TTC549 (cell line): ENCODE data around the gene UBALD1.

Experiments
- FAIRE-seq: peaks from 2 replicates; lab custom pipeline; 2012; peaks lifted over from hg19 to GRCh38; lab: Jason Lieb, UNC

Gene UBALD1

DNA sequence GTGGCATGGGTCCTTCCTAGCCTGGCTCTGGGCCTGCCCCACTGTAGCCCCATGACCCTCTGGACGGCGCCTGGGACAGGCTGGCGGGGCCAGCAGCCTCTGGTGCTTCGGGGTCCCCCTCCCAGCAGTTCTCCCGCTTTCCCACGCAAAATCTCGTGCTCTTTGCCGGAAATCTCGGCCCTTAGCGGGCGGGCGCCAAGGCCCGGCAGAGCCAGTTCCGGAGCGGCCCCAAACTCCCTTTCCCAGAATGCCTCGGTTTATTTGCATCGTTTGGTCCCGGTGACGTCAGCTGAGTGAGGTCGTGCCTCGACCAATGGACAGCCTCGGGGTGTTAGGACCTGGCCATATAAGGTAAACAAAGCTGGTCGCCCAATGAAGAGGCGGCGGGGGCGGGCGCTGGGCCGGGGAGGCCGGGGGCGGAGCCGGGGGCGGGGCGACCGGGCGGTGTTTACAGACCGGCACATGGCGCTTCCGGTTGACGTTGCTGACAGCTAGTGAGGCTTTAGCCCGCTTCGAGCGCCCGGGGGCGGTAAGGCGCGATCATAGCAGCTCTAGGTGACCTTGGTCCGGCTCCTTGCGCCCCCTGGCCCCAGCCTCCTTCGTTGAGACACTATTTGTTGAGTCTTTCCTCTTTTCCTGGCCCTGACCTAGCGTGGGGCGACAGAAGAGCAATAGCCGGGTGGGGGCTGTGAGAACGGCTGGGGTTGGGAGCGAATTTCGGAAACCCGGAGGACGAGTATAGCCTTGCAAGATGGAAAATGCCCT, 1.5 kb upstream of the UBALD1 start:
- peak; percentile 86 for FAIRE-seq

DNA sequence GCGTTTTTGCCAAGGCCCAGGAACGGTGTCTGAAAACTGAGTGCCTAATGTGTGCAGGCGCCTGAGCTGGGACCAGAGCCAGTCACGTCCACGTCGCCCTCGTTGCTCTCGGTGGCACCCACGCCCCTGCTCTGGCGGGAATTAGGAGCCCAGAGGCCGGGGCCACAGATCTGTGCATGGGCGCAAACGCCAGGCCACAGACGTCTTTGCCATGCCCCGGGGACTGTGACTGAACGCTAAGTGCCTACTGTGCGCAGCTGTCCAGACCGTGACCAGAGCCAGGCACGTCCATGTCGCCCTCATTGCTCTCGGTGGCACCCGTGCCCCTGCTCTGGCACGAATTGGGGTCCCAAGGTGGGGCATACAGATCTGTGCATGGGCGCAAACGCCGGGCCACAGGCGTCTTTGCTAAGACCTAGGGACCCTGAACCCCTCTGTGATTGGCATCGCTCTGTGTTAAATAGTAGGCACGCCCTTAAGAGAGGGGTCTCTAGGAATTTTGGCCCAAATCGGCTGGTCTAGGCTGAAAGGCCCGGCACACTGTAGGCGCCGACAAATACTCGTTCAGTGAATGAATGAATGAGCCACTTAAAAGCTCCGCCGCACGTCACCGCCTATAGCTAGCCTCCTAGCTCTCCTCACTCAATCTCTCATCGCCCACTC, 827 bp upstream of the UBALD1 start:
- no peak for FAIRE-seq

DNA sequence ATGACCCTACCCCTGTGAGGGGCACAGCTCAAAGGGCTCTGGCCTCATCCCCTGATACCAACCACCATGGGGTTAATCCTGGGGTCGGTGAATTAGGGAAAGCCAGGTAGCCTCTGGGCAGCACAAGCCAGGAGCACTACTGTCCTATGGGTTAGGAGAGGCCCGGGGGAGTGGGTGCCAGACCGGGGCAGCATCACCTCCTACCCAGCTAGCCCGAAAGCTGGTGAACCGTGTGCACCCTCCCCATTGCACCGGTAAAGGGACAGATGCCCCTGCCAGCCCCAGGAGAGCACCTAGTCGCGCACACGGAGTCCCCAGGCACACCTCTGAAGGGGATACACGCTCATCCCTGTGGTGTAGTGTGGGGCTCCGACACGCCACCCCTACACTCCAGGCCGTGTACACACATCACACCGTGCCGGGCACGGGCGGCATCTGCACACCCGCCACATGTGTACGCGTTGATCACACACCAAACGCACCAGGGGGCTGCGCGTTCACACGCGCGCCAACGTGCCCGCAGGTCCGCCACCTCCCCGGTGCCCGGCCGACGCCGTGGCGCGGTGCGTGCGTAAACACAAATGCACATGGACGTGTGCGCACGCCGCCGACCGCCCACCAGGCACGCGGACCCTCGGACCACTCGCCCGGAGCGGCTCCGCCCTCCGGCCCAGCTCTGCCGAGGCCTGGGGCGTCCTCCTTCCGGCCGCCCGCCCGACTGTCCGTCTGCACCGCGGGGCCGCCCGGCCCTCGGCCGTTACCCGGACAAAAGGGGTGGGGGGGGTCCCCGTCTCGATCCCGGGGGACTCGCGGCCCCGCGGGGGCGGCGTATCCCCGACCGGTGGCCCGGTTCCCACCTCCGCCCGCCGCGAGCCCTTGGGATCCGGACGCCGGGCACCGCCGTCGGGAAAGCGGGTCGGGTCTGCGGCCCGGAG, 785 bp downstream of the UBALD1 start:
- FAIRE-seq = no peak

DNA sequence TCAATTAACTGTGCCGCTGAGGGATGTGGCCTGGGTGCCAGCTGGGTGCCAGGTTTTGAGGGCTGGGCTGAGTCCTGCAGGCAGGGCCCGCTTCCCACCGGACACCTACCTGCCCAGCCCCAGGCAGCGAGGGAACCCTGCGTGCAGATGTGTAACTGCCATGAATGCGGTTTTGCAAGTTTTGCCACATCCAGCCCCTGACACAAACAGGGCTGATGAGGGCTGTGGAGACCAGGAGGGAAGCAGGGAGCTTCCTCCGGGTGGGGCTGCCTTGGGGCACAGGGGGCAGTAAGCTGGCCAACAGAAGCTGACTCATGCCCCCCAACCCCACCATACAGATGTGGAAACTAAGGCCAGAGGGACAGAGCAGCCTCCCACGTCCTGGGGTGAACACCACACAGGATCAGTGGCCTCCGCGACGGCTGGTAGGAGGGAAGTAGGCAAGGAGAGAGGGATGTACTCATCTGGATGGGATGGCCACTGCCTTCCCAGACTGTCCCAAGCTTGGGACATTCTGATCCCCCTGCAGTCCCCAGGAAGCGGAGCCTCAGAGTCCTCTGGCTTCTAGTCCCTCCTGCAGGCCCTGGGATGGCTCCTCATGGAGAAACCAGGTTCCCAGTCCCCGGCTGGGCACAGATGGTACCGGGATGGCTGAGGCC, 1.6 kb downstream of the UBALD1 start:
- FAIRE-seq = no peak

- FAIRE-seq = no peak
These were observed 2.2 kb downstream of the UBALD1 start for GRCh38 chr16:4612474-4612931.

DNA sequence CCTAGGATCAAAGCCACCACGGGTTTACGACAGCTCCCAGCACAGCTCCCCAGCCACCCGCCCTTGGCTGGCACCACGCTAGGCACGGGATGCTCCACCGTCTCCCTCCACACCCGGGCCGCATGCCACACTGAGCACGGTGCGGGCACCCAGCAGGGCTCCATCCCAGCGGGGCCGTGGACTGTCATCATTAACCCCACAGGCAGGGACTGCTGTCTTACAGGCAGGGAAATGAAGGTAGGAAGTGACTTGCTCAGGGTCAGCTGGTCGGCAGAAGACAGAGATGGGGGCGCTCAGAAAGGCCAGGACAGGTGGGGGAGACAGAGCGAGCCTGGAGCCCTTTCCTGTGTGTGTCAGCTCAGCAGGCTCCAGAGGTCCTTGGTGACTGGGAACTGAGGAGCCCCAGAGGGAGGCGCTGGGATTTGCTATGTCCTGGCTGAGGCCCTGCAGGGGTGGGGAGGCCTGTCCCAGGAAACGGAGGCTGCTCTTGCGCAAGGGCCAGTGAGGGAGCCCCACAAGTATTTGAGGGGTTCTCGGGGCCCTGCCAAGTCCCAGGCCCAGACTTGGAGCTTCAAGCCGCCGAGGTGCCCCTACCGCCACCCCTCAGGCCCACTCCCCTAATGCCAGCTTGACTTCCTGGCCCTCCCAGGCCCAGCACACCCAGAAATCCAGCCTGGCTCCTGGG, 3.2 kb downstream of the UBALD1 start:
- FAIRE-seq = no peak

DNA sequence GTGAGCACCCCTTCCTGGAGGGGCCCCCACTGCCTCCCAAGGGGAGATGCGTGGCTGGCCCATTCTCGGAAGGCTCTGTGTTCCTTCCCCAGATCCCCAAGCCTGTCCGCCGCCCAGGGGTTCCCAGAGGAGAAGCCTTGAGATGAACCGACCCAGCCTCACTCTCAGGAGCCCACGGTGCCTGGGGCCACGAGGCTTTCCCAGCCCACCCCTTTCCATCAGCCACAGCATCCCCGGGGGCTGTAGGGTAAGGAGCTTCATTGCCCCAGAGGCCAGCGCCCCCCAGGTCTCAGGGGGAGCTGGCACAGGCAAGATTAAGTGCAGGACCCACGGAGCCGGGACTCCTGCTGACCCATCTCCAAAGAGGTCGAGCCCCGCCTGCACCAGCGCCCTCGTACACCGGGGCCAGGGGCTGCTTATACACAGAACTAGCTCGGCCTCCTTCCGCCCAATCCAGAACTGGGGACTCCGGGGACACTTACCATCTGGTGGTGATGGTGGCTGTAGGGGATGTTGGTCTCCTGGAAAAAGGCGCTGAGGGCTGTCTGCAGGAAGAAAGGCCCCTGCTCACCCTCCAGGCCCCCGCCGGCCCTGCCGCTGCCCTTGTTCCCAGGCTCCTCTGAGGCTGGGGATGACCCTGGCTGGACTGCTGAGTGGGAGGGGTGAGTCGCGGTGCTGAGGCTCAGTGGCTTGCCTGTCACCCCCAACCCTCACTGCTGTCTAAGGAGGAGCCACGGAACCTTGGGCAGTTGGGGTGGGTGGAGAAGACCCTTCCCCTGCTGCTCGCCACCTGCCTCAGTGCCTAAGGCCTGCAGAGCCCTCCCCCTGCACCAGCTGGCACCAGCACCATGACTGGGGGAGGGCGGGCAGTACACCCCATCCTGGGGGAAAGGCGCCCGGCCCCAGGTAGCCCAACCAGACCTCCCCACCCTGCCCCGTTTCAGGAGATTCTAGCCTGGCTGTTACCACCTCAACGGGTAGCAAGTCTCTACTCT, 4.4 kb downstream of the UBALD1 start:
- FAIRE-seq = no peak

GRCh38 chr16:4609200-4610010, 5.3 kb downstream of the UBALD1 start:
- no peak for FAIRE-seq

DNA sequence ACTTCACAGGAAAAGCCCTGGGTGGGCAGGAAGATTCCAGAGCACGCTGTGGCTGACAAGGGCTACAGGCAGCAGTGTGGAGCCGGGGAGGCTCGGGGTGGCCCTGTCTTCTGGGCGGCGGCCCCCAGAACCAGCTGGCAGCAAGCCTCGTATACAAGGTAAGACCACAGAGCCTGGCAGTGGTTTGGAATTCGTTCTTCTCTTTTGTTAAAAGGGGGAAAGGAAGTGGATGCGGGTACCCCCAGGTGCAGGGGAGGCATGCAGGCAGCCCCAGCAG, 6.0 kb downstream of the UBALD1 start:
- no peak for FAIRE-seq

DNA sequence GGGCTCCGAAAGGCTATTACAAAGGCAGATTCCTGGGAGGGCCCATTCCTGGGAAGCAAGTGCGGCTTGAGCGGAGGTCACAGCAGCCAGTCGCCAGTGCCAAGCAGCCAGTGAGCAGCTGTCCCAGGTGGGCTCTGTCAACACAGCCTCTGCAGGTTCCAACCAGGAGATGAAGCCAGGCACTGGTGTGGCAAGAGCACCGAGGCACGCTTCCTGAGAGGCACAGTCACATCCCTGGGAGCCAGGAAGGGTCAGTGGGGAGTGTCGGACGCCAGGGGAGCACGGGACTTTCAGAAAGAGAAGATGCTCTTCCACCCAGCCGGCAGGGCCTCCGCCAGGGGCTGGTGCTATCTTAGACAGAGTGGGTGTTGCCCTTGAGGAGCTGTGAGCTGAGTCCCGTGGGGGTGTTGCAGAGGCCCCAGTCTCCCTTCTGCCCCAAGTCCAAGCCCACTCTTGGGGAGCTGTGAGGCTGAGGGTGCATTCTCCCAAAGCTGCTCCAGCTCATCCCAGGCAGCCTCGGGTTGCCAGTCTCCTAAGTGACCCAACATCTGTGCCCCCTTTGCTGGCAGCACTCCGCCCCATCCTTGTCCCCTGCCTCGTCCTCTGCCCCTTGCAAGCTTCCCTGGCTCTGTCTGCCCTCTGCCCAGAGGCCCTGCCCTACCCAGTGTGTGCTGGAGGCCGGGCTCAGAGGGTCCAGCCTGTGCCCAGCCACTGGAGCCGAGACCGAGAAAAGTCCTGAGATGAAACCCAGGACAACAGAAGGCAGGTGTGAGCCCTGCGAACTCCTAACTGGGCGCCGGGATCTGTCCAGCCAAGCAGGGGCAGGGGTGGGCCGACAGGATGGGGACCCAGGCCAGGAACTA, 6.6 kb downstream of the UBALD1 start:
- FAIRE-seq = no peak

DNA sequence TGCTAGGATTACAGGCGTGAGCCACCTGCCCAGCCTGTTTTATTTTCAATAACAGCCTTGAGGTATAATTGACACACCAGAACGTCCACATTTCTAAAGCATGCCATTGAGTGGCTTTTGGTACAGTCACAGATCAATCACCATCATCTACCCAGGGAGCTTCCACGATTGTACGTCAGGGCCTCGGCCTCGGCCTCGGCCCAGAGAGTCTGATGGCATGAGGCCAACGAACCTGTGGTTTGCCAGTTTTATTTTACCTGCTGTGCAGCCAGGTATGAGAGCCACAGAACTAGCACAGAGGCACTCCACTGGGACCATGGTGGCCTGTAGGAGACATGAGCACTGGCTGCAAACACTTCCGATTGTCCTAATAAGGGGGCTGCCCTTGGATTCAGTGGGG, 8.3 kb downstream of the UBALD1 start:
- no peak for FAIRE-seq

GRCh38 chr16:4604401-4604800, 10.3 kb downstream of the UBALD1 start:
- no peak for FAIRE-seq

- FAIRE-seq = no peak
These were observed 11.0 kb downstream of the UBALD1 start for GRCh38 chr16:4603624-4604170.

DNA sequence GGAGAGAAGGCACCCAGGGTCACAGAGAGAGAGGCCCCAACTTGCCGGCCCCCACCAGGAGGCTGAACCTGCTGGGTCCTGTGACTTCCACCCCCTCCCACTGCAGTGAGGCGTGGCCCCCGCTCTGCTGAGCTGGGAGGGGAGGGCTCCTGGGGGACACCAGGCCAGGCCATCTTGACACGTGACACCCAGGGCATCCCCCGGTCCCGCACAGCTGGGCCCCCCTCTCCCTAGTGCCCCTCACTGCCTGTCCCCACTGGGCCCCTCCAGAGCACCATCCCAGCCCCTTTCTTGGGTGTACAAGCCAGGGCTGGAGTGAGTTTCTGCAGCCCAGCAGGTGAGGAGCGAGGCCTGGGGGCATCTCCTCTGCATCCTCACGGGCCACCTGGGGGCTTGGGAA, 12.4 kb downstream of the UBALD1 start:
- no peak for FAIRE-seq

GRCh38 chr16:4601864-4602186, 12.9 kb downstream of the UBALD1 start:
- no peak for FAIRE-seq

GRCh38 chr16:4601036-4601863, 13.4 kb downstream of the UBALD1 start:
- FAIRE-seq = no peak

GRCh38 chr16:4599545-4599944, 15.1 kb downstream of the UBALD1 start:
- no peak for FAIRE-seq

- FAIRE-seq = no peak
These were observed 15.7 kb downstream of the UBALD1 start for GRCh38 chr16:4599037-4599436.
